AG20443 (cell line): Measurements from ENCODE around the gene YPEL3.
A peak's percentile ranks its signal among the peaks of the same experiment; 100 is the strongest.

Experiments used
- DNase-seq: peaks from one replicate; pipeline ENCODE4 v3.0.0; 2012; ENCODE audit warnings: low spot score, mixed read lengths

Gene YPEL3

DNA sequence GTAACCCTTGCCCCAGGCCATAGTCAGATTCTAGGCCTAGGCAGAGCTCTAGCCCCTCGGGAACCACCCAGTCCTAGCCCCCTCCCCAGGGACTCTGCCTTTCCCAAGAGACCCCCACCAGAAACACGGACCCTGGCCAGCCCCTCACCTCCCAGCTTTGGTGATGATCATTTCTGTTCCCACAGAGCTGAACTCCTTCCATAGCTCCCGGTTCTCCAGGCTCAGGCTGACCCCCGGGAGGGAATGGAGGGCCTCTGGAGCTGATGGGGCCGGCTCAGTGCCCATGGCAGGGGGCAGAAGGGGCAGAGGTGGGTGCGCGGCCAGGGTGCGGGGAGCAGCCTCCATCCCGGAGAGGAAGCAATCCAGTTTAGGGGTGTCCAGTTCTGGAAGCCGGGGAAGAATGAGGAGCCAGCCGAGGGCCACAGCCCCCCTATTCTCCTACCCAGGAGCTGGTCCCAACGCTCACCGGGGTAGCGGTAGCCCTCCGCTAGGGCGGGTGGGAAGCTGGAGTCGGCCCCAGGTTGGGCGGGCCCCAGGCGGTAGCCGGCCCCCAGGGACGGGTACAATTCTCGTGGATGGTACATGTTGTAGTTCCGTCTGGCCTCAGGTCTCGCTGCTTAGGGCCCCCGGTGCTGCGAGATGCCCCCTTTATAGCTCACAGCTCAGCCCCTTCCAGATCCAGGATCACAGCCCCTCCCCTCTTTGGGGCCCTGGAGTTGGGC is 5.2 kb downstream of the YPEL3 start:
- DNase-seq: no peak

DNA sequence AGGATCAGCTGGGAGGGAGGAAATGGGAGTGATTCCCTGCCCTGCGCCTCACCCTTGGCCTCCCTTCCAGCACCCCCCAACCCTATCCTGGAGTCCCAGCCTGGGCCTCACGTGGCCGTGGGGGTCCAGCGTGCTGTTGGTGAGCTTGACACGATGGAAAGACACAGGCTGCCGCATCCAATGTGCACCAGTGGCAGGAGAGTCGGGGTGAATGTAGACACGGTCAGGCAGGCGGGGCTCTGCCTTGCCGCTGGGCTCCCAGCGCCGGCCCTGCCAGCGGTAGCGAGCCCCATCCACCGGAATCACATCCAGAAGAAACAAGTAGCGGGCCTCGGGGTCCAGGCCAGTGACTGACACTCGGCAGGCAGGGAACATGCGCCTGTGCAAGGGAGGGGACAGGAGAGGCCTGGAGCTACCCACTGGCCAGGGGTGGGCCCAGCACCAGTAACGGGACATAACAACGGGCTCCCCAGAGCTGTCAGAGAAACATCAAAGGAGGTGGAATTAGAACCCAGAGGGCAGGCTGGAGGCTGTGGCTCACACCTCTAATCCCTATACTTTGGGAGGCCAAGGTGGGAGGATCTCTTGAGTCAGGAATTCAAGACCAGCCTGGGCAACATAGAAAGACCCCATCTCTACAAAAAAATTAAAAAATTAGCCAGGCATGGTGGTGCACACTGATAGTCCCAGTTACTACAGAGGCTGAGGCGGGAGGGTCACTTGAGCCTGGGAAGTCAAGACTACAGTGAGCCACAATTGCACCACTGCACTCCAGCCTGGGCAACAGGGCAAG is 7.0 kb downstream of the YPEL3 start:
- no peak for DNase-seq

DNA sequence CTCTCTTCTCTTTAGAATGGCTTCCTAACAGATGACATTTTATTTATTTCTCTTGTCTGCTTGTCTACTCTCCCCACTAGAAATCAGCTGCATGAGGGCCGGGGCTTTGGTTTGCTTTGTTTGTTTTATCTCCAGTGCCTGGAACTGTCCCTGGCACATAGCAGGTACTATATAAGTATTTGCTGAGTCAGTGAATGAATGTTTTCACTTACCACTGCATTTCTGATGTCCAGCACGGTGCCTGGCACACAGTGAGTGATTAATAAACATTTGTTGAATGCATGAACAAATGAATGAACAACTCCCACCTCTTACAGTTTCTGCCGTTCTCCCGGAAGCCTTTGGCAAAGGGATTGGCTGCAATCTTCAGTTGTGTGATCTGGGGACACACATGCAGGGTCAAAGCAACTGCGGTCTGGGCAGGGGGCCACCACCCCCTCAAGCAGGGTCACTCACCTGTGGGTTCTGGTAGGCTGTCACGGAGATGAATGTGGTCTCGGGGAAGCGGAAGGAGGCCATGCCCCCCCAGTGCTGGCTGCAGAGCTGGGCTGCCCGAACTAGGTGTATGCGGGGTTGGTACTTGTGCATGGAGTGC is 7.7 kb downstream of the YPEL3 start:
- DNase-seq: no peak

DNA sequence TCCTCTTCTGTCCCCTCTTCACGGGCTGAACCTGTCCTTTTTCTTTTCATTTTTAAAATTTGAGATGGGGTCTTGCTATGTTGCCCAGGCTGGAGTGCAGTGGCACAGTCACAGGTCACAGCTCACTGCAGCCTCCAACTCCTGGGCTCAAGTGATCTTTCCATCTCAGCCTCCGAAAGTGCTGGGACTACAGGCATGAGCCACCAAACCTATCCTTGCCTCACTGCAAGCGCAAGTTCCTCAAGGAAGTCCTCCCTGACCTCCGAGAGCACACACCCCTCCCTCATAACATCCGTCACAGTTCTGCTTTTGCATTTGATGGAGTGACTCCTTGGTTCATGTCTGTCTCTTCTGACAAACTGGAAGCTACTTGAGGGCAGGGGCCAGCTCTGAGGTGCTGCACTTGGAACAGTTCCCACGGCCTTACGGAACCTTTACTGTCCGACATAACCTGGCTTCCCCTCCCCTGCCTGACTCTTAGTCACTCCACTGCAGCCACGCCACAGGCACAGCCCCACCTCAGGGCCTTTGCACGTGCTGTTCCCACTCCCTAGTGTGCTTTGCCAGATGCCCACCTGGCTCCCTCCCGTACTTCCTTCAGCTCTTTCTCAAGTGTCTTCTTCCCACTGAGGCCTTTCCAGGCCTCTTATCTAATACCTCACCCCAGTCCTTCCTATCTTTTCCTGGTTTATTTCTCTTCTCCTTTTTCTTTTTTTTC is 8.7 kb downstream of the YPEL3 start:
- no peak for DNase-seq

DNA sequence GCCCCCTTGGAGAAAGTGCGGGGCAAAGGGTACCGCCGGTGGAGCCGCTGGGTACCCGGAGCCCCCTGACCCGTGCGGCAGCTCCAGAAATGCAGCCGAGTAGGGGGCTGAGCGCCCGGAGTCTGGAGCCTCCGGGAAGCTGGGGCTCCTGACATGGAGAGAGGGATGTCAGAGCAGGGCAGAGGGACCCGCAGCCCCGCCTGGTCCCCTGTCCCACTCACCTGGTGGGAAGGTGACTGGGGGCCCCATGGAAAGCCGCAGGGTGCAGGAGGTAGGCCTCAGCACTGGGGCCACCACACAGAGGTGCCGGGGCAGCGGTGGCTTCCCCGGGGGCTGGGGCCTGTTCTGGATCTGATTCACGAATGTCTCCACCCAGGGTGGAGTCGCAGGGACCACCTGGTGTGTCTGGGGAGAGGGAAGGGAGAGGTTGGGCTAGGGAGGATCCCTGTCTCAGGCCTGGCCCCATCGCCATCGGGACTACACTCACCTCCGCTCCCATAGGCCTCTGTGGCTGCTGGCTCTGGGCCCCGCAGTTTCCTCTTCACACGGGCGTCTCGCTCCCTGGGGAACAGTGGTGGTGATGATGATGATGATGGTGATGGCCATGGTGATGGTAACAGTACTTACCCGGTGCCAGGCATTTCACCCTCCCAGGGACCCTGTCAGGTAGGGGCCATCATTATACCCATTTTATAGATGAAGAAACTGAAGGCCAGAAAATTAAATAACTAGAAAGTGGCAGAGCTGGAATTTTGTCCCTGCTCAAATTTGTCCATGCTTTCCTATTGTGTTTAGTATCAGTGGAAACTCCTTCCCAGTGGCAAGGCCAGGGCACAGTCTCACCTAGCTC is 9.5 kb downstream of the YPEL3 start:
- no peak for DNase-seq

DNA sequence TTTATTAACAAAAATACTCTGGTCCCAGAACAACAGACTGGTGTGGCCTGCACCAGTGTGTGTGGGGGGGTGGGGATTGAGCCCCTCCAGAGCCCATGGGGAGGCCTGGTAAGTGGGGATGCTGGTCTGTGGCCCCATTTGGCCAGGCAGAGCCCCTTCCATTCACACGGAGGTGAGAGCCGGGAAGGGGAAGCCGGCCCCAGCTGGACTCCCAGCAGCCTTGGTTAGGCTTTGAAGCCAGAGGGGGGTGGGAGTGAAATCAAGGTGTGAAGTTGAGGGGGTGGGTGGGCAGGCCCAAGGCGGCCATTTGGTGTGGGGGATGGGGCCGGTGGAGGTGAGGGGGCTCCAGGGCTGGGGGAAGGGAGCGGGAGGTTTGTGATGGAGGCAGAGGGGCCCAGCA is 10.2 kb downstream of the YPEL3 start:
- DNase-seq: no peak

DNA sequence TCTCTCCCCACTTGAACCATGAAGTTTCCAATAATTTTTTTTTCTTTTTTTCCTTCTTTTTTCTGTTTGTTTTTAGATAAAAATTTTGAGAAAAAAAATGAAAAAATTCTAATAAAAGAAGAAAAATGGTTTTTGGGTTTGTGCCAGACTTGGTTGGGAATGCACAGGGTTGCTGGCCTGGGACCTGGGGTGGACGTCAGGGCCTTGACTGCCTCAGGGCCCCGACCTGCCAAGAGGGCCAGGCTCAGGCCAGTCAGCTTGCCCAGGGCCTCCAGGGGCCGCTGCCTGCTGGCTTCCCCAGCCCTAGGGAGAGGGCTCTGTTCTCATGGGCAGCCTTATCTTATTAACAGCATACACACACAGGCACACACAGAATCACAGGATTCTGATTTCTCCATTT is 10.8 kb downstream of the YPEL3 start:
- DNase-seq: no peak

DNA sequence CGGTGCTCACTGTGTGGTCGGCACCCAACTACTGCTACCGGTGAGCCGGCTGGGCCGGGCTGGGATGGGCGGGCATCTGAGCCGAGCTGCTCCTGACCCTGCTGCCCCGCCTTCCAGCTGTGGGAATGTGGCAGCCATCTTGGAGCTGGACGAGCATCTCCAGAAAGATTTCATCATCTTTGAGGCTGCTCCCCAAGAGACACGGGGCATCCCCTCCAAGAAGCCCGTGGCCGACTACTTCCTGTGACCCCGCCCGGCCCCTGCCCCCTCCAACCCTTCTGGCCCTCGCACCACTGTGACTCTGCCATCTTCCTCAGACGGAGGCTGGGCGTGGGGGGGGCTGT is 11.2 kb downstream of the YPEL3 start:
- DNase-seq: peak; percentile 54

DNA sequence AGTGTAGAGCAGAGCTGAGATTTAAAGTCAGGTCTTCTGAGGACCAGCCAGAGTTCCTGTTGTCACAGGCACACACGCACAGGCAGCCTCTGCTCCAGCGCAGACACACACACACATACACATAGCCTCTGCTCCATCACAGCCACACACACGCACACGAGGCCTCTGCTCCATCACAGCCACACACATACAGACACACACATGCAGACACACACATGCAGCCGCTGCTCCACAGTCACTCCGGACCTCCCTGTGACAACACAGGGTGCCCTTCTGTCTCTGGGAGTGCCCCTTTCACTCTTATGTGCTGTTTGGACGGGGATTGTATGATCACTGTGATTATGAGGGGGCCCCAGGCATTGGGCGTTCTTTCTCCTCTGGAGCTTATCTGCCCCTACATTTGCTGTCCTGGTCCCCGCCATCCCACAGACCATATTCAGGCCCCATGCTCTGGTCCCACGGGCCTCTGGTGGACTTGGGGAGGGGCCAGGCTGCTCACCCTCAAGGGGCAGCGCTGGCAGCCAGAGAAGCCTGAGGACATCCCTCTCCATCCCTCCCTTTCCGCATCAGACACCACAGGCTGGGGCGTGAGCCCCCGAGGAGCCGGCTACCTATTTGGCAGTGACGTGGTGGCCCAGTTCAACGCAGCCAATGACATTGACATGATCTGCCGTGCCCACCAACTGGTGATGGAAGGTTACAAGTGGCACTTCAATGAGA is 11.8 kb downstream of the YPEL3 start:
- no peak for DNase-seq

DNA sequence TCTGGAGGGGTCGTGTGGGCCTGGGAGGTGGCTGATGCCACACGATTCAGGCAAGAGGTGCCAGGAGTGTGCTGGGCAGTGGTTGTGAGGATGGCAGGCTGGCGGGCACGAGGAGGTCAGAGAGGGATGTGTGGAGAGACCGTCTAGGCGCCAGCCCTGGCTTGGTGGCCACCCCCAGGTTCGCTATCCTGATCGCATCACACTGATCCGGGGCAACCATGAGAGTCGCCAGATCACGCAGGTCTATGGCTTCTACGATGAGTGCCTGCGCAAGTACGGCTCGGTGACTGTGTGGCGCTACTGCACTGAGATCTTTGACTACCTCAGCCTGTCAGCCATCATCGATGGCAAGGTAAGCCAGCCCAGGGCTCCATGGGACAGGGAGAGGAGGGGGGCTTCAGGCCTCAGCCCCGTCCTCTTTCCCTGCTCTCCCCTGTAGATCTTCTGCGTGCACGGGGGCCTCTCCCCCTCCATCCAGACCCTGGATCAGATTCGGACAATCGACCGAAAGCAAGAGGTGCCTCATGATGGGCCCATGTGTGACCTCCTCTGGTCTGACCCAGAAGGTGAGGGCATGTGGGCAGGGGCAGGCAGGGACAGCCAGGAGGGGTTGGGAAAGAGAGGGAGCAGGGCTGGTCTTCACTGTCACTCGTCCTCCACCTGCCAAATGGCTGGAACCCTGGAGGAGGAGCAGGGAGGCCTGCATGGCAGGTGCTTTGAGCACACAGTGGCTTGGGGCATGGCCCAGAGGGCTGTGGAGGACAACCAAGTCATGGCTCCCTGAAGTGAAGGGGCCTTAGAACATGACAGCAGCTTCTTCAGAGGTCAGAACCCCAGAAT is 12.6 kb downstream of the YPEL3 start:
- DNase-seq: no peak

DNA sequence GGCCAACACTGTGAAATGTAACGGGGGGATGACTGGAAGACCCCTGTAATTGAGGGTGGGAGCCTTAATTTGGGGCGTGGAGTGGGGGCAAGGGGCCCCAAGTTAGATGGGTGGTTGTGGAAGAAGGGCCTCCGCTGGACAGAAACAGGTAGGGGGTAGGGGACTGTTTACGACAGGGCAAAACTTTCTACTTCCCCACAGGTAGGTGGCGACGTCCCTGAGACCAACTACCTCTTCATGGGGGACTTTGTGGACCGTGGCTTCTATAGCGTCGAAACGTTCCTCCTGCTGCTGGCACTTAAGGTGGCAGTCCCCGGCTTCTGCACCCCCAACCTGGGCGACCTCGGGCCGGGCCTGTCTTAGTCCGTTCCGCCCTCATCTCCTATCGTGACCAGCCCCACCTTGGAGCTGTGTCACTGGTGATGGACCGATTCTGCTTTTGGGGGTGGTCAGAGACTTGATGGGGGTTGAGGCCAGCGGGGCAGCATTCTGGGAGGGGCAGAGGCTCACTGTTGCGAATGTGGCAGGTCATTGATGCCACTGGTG is 13.4 kb downstream of the YPEL3 start:
- DNase-seq: no peak

DNA sequence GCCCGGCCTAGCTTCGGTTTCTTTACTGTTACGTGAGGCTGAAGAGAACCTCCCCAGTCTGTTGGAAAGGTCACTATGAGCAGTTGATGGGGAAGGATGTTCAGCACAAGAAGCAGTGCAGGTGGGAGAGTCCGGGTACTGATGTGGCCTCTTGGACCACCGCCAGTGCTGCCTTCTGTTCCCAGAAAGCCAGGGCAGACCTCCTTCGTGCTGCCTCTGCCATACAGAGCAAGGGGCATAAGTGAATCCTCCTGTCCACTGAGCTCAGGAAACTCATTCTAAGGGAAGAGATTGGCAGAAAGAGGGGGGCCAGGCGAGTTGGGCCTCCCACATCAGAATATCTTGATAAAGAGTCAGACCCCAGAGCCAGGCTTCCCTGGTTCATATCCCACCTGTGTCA is 16.5 kb downstream of the YPEL3 start:
- no peak for DNase-seq

DNA sequence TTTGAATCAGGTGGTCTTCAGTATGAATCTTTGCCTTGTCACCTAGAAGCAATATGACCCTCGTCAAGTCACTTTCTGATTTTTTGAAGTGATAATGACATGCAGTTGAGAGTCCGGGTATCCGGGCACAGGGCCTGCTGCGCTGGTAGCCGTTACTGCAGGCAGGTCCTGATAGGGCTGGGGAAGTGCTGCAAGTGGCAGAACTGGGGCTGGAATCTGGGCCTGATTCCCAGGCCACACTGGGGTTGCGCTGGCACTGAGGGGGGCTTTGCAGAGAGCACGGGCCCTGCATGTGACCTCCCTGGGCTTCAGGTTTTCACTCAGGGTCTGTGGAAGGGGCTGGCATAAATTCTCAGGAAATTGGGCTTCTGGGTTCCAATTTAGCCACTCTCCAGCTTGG is 17.3 kb downstream of the YPEL3 start:
- no peak for DNase-seq

DNA sequence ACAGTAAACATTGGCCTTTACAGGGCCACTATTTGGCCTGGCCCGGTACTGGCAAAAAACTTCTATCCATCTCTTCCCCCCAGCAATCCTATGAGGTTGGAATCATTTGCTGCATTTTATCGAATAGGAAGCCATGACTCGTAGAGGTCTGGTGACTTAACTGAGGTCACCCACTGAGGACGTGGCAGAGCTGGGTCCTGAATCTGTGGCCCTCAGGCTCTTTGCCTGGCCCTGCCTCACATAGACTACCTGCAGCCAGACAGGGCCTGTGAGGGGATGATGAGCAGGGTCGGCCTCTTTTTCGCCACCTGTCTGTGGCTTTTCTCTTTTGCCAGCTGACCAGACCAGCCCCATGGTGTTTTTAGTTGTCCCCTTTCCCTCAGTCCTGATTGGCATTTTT is 18.4 kb downstream of the YPEL3 start:
- no peak for DNase-seq

DNA sequence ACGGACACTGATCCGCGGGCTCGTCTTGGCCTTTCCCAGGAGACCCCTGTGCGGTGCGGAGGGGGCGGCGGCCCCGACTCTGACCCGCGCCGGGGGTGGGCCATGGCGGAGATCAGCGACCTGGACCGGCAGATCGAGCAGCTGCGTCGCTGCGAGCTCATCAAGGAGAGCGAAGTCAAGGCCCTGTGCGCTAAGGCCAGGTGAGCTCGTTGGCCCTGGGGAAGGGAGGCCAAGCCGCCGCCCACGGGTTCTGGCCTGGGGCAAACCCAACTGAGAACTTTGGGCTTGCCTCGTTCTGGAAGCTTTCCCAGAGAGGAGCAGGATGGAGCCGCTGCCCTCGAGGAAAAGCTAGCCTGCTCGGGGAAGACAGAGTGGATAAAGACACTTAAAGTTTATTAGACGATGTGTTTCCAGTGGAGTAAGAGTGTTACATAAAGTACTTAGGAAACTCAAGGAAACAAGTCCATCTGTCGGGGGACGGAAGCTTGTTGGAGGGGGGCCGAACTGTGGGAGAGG is 19.7 kb downstream of the YPEL3 start:
- DNase-seq: peak; percentile 58

DNA sequence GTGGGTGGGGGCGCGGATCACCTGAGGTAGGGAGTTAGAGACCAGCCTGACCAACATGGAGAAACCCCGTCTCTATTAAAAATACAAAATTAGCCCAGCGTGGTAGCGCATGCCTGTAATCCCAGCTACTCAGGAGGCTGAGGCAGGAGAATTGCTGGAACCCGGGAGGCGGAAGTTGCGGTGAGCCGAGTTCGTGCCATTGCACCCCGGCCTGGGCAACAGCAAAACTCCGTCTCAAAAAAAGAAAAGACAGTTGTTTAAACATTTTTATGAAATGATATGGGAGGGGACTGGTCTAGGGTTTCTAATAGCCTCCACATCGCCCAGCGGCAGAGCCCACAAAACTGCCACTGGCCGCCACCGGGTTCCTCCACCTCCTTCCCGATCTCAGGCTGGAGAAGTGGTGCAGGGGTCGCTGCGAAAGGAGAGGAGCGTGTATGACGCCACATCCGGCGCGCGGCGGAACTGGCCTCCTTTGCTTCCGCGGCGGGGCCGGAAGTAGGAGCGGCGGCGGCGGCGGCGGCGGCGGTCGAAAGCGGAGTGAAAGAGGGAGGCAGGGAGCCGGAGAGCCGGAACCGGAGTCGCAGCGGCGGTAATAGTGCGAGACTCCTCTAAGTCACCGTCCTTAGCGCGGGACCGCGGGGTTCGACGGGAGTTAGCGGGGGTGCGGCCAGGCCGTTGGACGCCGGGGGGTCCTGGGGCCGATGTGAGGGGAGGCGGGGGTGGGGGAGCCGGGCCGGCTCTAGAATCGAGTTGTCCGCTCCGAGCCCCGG is 20.3 kb downstream of the YPEL3 start, which contains the start of gene PPP4C:
TSS of gene PPP4C (plus strand) at position 492 of the 773 bp plus-strand sequence. CDS start 384 bp downstream, outside the sequence.
- DNase-seq: peak; percentile 94

DNA sequence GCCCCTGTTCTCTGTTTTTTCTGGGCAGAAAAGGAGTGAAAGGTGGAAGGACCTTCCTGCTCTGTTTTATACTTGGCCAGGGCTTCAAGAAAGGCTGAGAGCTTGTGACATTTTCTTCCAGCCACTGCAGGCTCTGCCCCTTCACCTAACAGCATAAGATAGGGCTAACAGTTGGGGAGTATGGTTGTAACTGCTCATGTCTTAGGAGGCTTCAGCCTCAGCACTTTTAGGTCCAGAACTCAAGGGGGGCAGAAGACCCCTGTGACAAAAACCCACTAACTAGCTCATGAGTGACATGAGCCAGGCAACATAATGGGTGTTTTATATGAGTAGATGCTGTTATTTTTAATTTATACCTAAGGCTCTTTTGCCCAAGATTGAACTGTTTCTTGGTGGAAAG is 25.5 kb downstream of the YPEL3 start:
- DNase-seq: no peak

DNA sequence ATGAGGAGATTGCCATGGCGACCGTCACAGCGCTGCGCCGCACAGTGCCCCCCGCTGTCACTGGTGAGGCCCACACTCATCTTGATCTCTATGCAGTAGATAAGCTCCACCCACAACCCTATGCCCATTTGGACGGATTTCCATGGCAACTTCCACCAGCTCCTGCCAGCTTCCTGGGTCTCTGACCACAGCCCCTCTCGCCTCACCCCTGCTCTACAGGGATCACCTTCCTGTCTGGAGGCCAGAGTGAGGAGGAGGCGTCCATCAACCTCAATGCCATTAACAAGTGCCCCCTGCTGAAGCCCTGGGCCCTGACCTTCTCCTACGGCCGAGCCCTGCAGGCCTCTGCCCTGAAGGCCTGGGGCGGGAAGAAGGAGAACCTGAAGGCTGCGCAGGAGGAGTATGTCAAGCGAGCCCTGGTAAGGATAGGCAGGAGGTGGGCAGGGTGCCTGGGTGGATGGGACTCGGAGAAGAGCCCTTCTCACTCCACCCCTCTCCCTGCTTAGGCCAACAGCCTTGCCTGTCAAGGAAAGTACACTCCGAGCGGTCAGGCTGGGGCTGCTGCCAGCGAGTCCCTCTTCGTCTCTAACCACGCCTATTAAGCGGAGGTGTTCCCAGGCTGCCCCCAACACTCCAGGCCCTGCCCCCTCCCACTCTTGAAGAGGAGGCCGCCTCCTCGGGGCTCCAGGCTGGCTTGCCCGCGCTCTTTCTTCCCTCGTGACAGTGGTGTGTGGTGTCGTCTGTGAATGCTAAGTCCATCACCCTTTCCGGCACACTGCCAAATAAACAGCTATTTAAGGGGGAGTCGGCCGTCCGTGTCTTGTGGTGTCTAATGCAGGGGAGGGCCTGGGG is 26.2 kb downstream of the YPEL3 start:
- DNase-seq: no peak
